Fibroblast of lung (primary cell): ENCODE measurements around the gene IHH.

Experiments
- CTCF ChIP-seq, 2 donors: IDR thresholded peaks in 1 of 2; conservative IDR thresholded peaks in 1 of 2; 1 replicate in 1 of 2; 2 replicates in 1 of 2; pipeline ENCODE4 v1.5.1; 2011 to 2012; ENCODE audit warnings: low read length in 2 of 2, control low read depth in 1 of 2, inconsistent platforms in 1 of 2, low read depth in 1 of 2, mild to moderate bottlenecking in 1 of 2
- EZH2 ChIP-seq: IDR thresholded peaks from 2 replicates; pipeline ENCODE4 v1.5.1; 2012; ENCODE audit warnings: low read length, control low read depth, mild to moderate bottlenecking; ENCODE audit errors: missing control alignments

- TF ChIP-seq CTCF (conservative IDR thresholded peaks at IDR 0.05 in 1 of 2, IDR thresholded peaks at IDR 0.05 in 1 of 2; ENCODE audit: low read depth in 1 of 2, low read length in 2 of 2) (no peak), EZH2 (no peak)
Measured at GRCh38 chr2:219054956-219055903, 5.5 kb downstream of the IHH start.
